ENCODE data around the gene ASL. TPM values are rescaled to one million over a fixed set of nuclear protein-coding genes. Genes with fewer than 3 reads are reported as not detected.
"Not testable (repeated sequence)": the region's sequence is repeated elsewhere in the genome, so short reads cannot be mapped to it uniquely, and the experiment has no call there.

Gene ASL
- 33.5 and 34.5 TPM in 2 replicates for total RNA-seq

DNA sequence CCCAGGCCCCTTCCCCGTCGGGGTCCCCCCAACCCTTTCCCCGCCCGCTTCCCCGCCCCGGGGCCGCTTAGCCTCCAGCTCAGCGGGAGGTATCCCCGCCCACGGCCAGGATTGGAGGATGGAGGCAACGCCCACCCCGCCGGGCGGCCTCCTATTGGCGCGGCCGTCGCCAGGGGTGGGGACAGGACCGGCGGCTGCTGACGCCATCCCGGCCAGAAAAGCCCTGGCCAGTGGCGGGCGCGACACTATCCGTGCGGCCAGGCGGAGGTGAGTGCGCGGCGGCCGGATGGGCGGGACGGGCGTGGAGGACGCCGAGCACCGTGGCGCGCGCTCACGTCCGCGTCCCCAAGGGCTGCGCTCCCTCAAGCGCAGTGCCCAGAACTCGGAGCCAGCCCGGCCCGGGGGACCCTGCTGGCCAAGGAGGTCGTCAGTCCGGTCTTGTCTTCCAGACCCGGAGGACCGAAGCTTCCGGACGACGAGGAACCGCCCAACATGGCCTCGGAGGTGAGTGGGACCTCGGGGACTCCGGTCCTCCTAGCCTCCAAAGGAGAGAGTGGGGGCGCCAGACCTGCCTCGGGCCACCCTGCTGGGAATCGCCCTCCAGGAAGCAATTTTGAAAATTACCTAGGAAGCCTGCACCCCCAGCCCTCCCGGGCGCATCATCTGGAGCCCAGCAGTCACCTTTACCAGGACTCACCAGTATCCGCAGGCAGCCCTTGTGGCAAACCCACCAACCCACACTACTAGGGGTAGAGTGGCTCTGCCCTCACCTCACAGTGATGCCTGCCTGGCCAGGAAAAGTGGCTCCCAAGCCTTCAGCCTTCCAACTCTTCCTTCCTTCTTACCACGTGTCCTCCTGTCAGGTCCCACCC lies at the start of gene ASL:
Gene ASL, plus strand, starts transcription at position 230 of the 872 bp plus-strand sequence. Its CDS starts 263 bp downstream, at position 493.
- TF ChIP-seq CTCF (IDR thresholded peaks at IDR 0.05; ENCODE audit: insufficient read depth, low read depth, low read length), result no peak
- H3K4me3 ChIP-seq (ENCODE audit: low read depth, low read length), result peak within 1 kb of the TSS; percentile 84
- DNase-seq (ENCODE audit: low read depth), result peak; percentile 90

DNA sequence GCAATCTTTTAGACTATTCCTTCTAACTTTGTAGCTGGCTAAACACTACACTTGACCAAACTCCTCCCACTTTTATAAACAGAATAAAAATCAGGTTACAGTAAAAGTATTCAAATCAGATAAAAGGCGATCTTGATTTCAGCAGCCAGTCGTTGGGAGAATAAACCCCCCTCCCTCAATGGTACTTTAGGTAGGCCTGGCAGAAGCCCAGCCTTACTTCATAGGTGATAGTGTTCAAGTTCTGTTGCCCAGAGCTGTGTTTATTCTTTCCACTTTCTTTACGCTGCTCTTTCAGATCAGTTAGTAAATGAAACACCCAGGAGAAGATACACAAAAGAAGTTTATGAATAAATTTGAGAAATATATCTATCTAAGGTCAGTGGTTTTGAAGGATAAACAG lies 47.3 kb upstream of the ASL start:
- not testable (repeated sequence) for H3K4me3 ChIP-seq (ENCODE audit: low read depth, low read length); DNase-seq (ENCODE audit: low read depth)

GRCh38 chr7:66033471-66034385 lies 41.9 kb upstream of the ASL start:
- H3K4me3 ChIP-seq (ENCODE audit: low read depth, low read length), result no peak overlapping the region
- TF ChIP-seq CTCF (IDR thresholded peaks at IDR 0.05; ENCODE audit: insufficient read depth, low read depth, low read length), result no peak
- DNase-seq (ENCODE audit: low read depth), result peak; percentile 46

DNA sequence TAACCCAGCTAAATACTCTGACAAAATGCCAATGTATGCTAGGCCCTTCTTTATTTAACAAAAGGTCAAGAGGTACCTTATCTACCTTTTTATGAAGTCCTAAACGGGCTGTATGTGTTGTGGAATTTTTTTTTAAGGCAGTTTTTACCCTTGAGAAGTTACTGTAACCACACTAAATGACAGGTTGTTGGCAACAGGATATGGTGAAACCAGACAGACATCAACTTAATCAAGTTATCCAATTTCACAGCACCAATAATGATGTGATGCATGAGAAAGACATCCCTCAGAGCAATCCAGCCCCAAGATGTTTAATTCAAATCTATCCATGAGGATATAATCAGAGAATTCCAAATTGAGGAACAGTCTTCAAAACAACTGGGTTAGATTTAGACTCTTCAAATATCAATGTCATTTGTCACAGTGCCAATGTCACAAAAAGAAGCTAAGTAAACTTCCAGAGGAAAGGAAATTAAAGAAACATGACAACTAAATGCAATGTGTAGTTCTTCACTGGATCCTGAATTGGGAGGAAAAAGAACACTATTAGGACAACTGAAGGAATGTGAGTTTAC lies 41.1 kb upstream of the ASL start:
- not testable (repeated sequence) for H3K4me3 ChIP-seq (ENCODE audit: low read depth, low read length); DNase-seq (ENCODE audit: low read depth)

DNA sequence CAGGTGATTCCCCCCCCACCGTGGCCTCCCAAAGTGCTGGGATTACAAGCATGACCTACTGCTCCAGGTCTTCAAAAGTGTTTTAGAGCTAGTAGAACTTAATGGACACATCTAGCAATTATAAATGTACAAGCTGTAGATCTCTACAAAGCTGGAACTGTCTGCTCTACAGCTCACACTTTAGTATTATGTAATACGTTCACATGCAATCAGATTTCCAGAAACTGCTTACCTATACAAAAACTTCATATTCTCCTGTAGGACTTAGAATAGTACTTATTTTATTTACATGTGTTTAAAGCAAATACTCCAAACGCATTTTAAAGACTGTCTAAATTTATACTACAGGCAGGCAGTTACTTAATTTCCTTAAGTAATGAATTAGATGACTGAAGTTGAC lies 39.2 kb upstream of the ASL start:
- no peak for DNase-seq (ENCODE audit: low read depth)
- H3K4me3 ChIP-seq (ENCODE audit: low read depth, low read length), result no peak overlapping the region
- no peak for TF ChIP-seq CTCF (IDR thresholded peaks at IDR 0.05; ENCODE audit: insufficient read depth, low read depth, low read length)

DNA sequence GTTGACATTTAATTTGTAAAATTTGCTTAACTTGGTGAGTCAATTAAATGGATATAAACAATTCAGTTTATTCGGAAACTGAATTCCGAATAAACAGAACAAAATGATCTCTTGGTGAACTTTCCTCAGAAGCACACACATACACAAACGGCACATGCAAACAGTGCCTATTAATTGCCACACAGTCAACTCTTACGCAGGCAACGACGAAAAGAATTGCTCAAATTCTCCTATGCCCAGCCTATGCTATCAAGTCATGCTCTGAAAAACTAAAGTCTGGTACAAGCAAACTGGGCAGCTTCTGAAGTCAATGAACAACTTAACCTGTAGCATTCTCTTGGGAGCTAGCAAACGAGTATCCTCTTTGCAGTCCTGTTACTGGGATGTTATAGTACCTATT lies 38.8 kb upstream of the ASL start:
- no peak for TF ChIP-seq CTCF (IDR thresholded peaks at IDR 0.05; ENCODE audit: insufficient read depth, low read depth, low read length)
- no peak for DNase-seq (ENCODE audit: low read depth)
- H3K4me3 ChIP-seq (ENCODE audit: low read depth, low read length), result no peak overlapping the region

DNA sequence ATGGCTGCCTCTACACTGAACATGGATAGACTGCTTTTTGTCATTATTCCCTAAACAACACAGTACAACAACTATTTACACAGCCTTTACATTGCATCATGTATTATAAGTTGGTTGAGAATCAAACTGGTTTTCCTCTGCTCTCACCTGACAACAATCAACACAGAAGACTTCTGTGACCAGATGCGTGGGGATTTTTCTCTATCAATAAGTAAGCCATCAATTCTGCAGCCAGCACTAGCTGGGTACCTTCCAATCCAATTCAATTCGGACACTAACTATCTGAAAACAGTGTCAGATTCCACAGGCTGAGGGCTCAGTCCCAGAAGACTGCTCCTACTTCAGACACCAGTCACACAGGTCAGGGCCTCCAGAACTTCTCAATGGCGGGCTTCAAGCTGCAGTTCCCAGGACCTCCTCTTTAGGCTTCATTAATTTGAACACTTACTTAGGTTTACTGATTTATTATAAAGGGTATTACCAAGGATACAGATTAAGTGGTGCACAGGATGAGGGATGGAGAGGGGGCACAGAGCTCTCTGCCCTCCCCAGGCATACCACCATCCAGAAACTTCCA lies 36.4 kb upstream of the ASL start:
- no peak for TF ChIP-seq CTCF (IDR thresholded peaks at IDR 0.05; ENCODE audit: insufficient read depth, low read depth, low read length)
- no peak overlapping the region for H3K4me3 ChIP-seq (ENCODE audit: low read depth, low read length)
- no peak for DNase-seq (ENCODE audit: low read depth)

Data from fibroblast of villous mesenchyme (primary cell).